Thoracic aorta (tissue), 2 donors: ENCODE measurements around the gene MAN2A2. TPM values are rescaled to one million over a fixed set of nuclear protein-coding genes. Genes with fewer than 3 reads are reported as not detected.

Experiments
- ATAC-seq: fragments of 150-250 bp; one replicate; pipeline ENCODE4 v1.8.0; 2017; ENCODE audit warnings: low read depth; ENCODE audit not compliant: insufficient number of reproducible peaks, low FRiP score
- DNase-seq: peaks from one replicate; pipeline ENCODE4 v3.0.0-alpha.2; 2020; ENCODE audit warnings: low spot score
- H3K27ac ChIP-seq, 2 donors: fragments of 200-600 bp; sonication (generic); 1 replicate in 1 of 2; 2 replicates in 1 of 2; pipeline ENCODE4 v1.5.1; 2016; ENCODE audit warnings: mild to moderate bottlenecking in 2 of 2, moderate library complexity in 2 of 2
- H3K27me3 ChIP-seq: fragments of 200-600 bp; sonication (generic); replicated peaks from 2 replicates; pipeline ENCODE4 v1.6.0; 2016; ENCODE audit warnings: mild to moderate bottlenecking; ENCODE audit not compliant: insufficient read depth
- H3K36me3 ChIP-seq: fragments of 200-600 bp; sonication (generic); one replicate; pipeline ENCODE4 v1.5.1; 2016
- H3K4me1 ChIP-seq, 2 donors: fragments of 200-600 bp; sonication (generic); 1 replicate in 1 of 2; 2 replicates in 1 of 2; pipeline versions ENCODE4 v1.5.1 to v1.6.0; 2016; ENCODE audit warnings: low read depth in 2 of 2, mild to moderate bottlenecking in 1 of 2; ENCODE audit not compliant: control insufficient read depth in 1 of 2
- H3K4me3 ChIP-seq: fragments of 200-600 bp; sonication (generic); 2 replicates; pipeline ENCODE4 v1.5.1; 2016; ENCODE audit warnings: mild to moderate bottlenecking
- H3K9me3 ChIP-seq: fragments of 200-600 bp; sonication (generic); 2 replicates; pipeline ENCODE4 v1.5.1; 2016
- CTCF ChIP-seq: fragments of 200-600 bp; sonication (generic); IDR thresholded peaks from one replicate; pipeline ENCODE4 v1.5.1; 2019; ENCODE audit warnings: antibody characterized with exemption
- total RNA-seq, 2 donors: library from RNA; depleted of rRNA; stranded (reverse); fragments of >200 nt; gene quantifications; one replicate each; pipeline versions ENCODE4 v1.1.0 to v1.2.3, GENCODE V29; 2016

MAN2A2 gene
- total RNA-seq, 2 donors from 2014 or later = 59.7 to 68.4 TPM

- H3K36me3 ChIP-seq = peaks cover 79% of the 10 kb centered on the region
- DNase-seq = no peak
- no peaks in the 10 kb centered on the region for H3K9me3 ChIP-seq
- H3K4me3 ChIP-seq = no peak overlapping the region
- no peaks in the 10 kb centered on the region for H3K4me1 ChIP-seq
- H3K27me3 ChIP-seq = no peaks in the 10 kb centered on the region
- TF ChIP-seq CTCF = no peak
- H3K27ac ChIP-seq = no peak overlapping the region
- no peak for ATAC-seq
Observed at GRCh38 chr15:90911302-90911623, 8.2 kb downstream of the MAN2A2 start.

- H3K27me3 ChIP-seq = no peaks in the 10 kb centered on the region
- no peaks in the 10 kb centered on the region for H3K4me1 ChIP-seq
- H3K9me3 ChIP-seq = no peaks in the 10 kb centered on the region
- no peak overlapping the region for H3K27ac ChIP-seq
- DNase-seq = no peak
- peaks cover 79% of the 10 kb centered on the region for H3K36me3 ChIP-seq
- no peak for TF ChIP-seq CTCF
- H3K4me3 ChIP-seq = no peak overlapping the region
- no peak for ATAC-seq
Observed at GRCh38 chr15:90911906-90912769, 9.0 kb downstream of the MAN2A2 start.

- H3K4me3 ChIP-seq = no peak overlapping the region
- H3K27ac ChIP-seq = no peak overlapping the region
- DNase-seq (no peak), ATAC-seq (no peak)
- no peak for TF ChIP-seq CTCF
- no peaks in the 10 kb centered on the region for H3K9me3 ChIP-seq
- no peaks in the 10 kb centered on the region for H3K27me3 ChIP-seq
- no peaks in the 10 kb centered on the region for H3K4me1 ChIP-seq
- H3K36me3 ChIP-seq = peaks cover 79% of the 10 kb centered on the region
Observed at GRCh38 chr15:90912770-90913075, 9.6 kb downstream of the MAN2A2 start.

- peaks cover 84% of the 10 kb centered on the region for H3K36me3 ChIP-seq
- no peak for ATAC-seq
Observed at GRCh38 chr15:90913398-90913944, 10.4 kb downstream of the MAN2A2 start.

More at GRCh38 chr15:90913398-90913944, 10.4 kb downstream of the MAN2A2 start:
- no peak for TF ChIP-seq CTCF
- Histone ChIP-seq H3K4me1 (no peaks in the 10 kb centered on the region), H3K27ac (no peak overlapping the region), H3K9me3 (no peaks in the 10 kb centered on the region), H3K4me3 (no peak overlapping the region), H3K27me3 (no peaks in the 10 kb centered on the region)
- DNase-seq = no peak
